Astrocyte (in vitro differentiated cells and primary cell): ENCODE measurements around the gene MCF2L. TPM values are rescaled to one million over a fixed set of nuclear protein-coding genes. Genes with fewer than 3 reads are reported as not detected.

ENCODE experiments used
- DNase-seq: peaks from one replicate; pipeline ENCODE4 v3.0.0-alpha.2; 2010; ENCODE audit warnings: low read depth
- FAIRE-seq: peaks from 2 replicates; lab custom pipeline; 2011; peaks lifted over from hg19 to GRCh38; lab: Jason Lieb, UNC
- H2AFZ ChIP-seq: 2 replicates; pipeline ENCODE4 v1.6.0; 2012; ENCODE audit warnings: low read depth, low read length, inconsistent platforms
- H3K27ac ChIP-seq: 2 replicates; pipeline ENCODE4 v1.5.1; 2011; ENCODE audit warnings: low read depth, low read length, inconsistent platforms
- H3K27me3 ChIP-seq: 2 replicates; pipeline ENCODE4 v1.6.0; 2011; ENCODE audit warnings: low read length, inconsistent platforms; ENCODE audit not compliant: insufficient read depth
- H3K36me3 ChIP-seq: 2 replicates; pipeline ENCODE4 v1.5.1; 2011; ENCODE audit warnings: low read length, inconsistent platforms; ENCODE audit not compliant: insufficient read depth
- H3K4me1 ChIP-seq: 2 replicates; pipeline ENCODE4 v1.5.1; 2011; ENCODE audit warnings: low read length, inconsistent platforms; ENCODE audit not compliant: insufficient read depth
- H3K4me2 ChIP-seq: 2 replicates; pipeline ENCODE4 v1.6.0; 2012; ENCODE audit warnings: low read length, inconsistent platforms
- H3K4me3 ChIP-seq: 2 replicates; pipeline ENCODE4 v1.5.1; 2011; ENCODE audit warnings: low read depth, mild to moderate bottlenecking, low read length, inconsistent platforms; ENCODE audit not compliant: insufficient read depth
- H3K79me2 ChIP-seq: 2 replicates; pipeline ENCODE4 v1.6.0; 2012; ENCODE audit warnings: mild to moderate bottlenecking, low read length, inconsistent platforms; ENCODE audit not compliant: insufficient read depth
- H3K9ac ChIP-seq: 2 replicates; pipeline ENCODE4 v1.6.0; 2012; ENCODE audit warnings: mild to moderate bottlenecking, low read length, inconsistent platforms
- H3K9me3 ChIP-seq: 2 replicates; pipeline ENCODE4 v1.5.1; 2012; ENCODE audit warnings: low read depth, mild to moderate bottlenecking, low read length, inconsistent platforms; ENCODE audit not compliant: insufficient read depth
- H4K20me1 ChIP-seq: 2 replicates; pipeline ENCODE4 v1.6.0; 2012; ENCODE audit warnings: low read length, inconsistent platforms; ENCODE audit not compliant: insufficient read depth
- H3K27ac Mint-ChIP-seq: one replicate; pipeline ENCODE4 v1.8.0; 2021; ENCODE audit warnings: mild to moderate bottlenecking, mixed read lengths; ENCODE audit not compliant: unreplicated experiment
- H3K27me3 Mint-ChIP-seq: one replicate; pipeline ENCODE4 v1.8.0; 2021; ENCODE audit warnings: low read depth, mixed read lengths; ENCODE audit not compliant: unreplicated experiment
- H3K36me3 Mint-ChIP-seq: one replicate; pipeline ENCODE4 v1.8.0; 2021; ENCODE audit warnings: low read depth, mixed read lengths; ENCODE audit not compliant: unreplicated experiment
- H3K4me1 Mint-ChIP-seq: one replicate; pipeline ENCODE4 v1.8.0; 2021; ENCODE audit warnings: low read depth, mixed read lengths; ENCODE audit not compliant: unreplicated experiment
- H3K4me3 Mint-ChIP-seq: one replicate; pipeline ENCODE4 v1.8.0; 2021; ENCODE audit warnings: mild to moderate bottlenecking, moderate library complexity, mixed read lengths; ENCODE audit not compliant: unreplicated experiment
- H3K9me3 Mint-ChIP-seq: one replicate; pipeline ENCODE4 v1.8.0; 2021; ENCODE audit warnings: mild to moderate bottlenecking, mixed read lengths; ENCODE audit not compliant: unreplicated experiment
- CTCF ChIP-seq: IDR thresholded peaks from 2 replicates; pipeline ENCODE4 v1.5.1; 2011; ENCODE audit warnings: low read depth, mild to moderate bottlenecking, inconsistent platforms, low read length, moderate library complexity; ENCODE audit not compliant: insufficient read depth
- EZH2 ChIP-seq: IDR thresholded peaks from 2 replicates; pipeline ENCODE4 v1.6.1; 2012; ENCODE audit warnings: mild to moderate bottlenecking, low read length, inconsistent platforms; ENCODE audit not compliant: insufficient read depth
- total RNA-seq: library from RNA; stranded (reverse); gene quantifications from 2 replicates; pipeline ENCODE4 v1.2.1, GENCODE V29; 2021

MCF2L gene
- total RNA-seq, 1 donor from 2014 or later: 3.4 TPM

DNA sequence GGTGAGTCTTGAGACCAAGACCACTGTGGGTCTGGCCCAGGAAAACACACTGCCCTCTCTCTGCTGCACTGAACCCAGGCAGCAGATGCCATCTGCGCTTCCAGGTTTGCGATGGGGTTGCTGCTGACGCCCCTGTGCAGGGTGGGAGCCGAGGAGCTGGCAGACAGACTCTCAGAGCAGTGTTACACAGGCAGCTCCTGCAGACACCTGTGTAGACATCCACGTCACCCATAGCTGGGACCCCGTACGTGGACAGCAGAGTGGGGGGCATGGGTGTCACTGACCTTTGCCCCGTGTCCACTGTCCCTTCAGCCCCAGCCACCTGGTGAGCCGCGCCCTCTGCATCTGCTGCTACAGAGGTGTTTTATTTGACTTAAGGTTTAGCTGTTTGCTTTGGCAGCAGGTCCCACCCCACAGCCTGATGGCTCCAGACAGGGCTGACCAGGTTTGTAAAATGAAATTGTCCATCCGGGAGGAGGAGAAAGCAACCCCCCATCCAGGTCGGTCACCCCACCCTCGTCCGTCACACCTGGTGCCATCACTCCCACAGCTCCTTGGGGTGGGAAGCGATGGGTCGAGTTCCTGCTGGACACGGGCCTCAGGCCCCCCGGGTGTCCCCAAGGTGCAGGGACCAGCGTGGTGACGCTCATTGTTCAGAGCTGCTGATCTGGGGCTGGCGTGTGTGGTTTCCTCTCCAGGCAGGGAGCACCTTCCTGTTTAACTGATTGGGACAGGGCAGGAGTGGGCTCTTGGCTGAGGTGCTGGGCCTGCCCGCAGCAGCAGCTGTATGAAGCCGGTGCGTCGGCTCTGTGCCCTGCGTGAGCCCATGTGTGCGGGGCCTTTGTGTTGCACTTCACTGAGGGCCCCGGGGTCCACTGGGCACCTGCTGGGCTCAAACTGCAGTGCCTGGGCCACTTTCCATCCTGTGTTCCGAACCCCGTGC lies 28.4 kb downstream of the MCF2L start:
- no peak overlapping the region for H2AFZ ChIP-seq
- H3K4me2 ChIP-seq: no peak overlapping the region
- no peak overlapping the region for H3K4me3 ChIP-seq
- no peaks in the 10 kb centered on the region for H3K4me1 ChIP-seq
- no peak for TF ChIP-seq CTCF
- TF ChIP-seq EZH2: no peak
- no peak for FAIRE-seq
- Mint-ChIP-seq H3K36me3 (no peaks in the 10 kb centered on the region), H3K9me3 (no peaks in the 10 kb centered on the region), H3K27me3 (peaks cover 61% of the 10 kb centered on the region), H3K27ac (no peak overlapping the region), H3K4me1 (peaks cover 3% of the 10 kb centered on the region), H3K4me3 (no peak overlapping the region)
- no peaks in the 10 kb centered on the region for H3K79me2 ChIP-seq
- no peak overlapping the region for H3K9ac ChIP-seq
- H4K20me1 ChIP-seq: no peaks in the 10 kb centered on the region
- H3K27ac ChIP-seq: no peak overlapping the region
- DNase-seq: no peak
- H3K9me3 ChIP-seq: no peaks in the 10 kb centered on the region
- peaks cover 16% of the 10 kb centered on the region for H3K27me3 ChIP-seq
- H3K36me3 ChIP-seq: no peaks in the 10 kb centered on the region

GRCh38 chr13:112998521-112999280 lies 29.7 kb downstream of the MCF2L start:
- DNase-seq (no peak), FAIRE-seq (no peak)
- Mint-ChIP-seq H3K4me3 (no peak overlapping the region), H3K4me1 (peaks cover under 1% of the 10 kb centered on the region), H3K27me3 (peaks cover 48% of the 10 kb centered on the region), H3K9me3 (no peaks in the 10 kb centered on the region), H3K36me3 (no peaks in the 10 kb centered on the region), H3K27ac (no peak overlapping the region)
- no peaks in the 10 kb centered on the region for H3K36me3 ChIP-seq
- no peak overlapping the region for H3K4me3 ChIP-seq
- peaks cover 17% of the 10 kb centered on the region for H3K27me3 ChIP-seq
- H3K27ac ChIP-seq: no peak overlapping the region
- no peak overlapping the region for H3K4me2 ChIP-seq
- H3K9me3 ChIP-seq: no peaks in the 10 kb centered on the region
- H4K20me1 ChIP-seq: no peaks in the 10 kb centered on the region
- no peak overlapping the region for H3K9ac ChIP-seq
- TF ChIP-seq CTCF (no peak), EZH2 (no peak)
- H3K79me2 ChIP-seq: no peaks in the 10 kb centered on the region
- no peak overlapping the region for H2AFZ ChIP-seq
- no peaks in the 10 kb centered on the region for H3K4me1 ChIP-seq
